Measurements from ENCODE around the gene AP3B1.
"Not testable (repeated sequence)": the region's sequence is repeated elsewhere in the genome, so short reads cannot be mapped to it uniquely, and the experiment has no call there.

Gene AP3B1

DNA sequence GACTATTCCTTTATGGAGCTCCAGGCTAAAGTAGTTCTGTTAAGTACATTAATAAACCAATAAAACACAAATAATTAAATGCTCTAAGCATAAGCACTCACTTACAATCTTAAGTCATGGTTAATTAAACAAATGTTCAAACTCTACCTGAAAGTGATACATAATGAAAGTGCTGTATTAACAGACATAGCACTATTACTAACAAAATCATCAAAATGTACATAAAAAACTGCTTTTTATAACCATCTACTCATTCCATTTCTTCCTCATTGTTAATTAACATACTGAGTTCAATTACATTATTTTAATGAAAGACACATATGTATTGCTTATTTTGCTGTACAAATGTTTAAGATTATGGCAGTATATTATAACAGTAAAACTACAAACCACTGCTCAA lies 107.3 kb downstream of the AP3B1 start:
- no peaks in the 10 kb centered on the region for H3K27me3 ChIP-seq (replicated peaks; ENCODE audit: control insufficient read depth, insufficient read depth, low read length)

DNA sequence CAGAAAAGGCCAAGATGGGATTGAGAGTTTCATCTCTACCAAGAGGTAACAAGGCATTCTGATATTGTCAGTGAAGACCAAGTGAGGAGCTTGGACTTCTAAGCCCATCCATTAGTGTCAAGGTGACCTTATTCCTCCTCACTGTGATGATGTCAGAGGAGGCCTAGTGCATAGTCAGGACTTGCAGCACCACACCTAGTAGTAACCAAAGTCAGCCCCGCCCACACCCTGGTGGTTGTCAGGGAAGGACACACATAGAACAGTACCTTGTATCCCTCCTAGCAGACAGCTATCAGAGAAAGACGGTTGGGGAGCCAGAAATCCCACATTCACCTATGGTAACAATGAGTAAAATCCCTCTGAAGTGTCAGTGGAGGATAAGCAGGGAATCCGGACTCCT lies 111.7 kb downstream of the AP3B1 start:
- DNase-seq (ENCODE audit: extremely low read depth, insufficient read length) = no peak
- TF ChIP-seq, protein P1, sequence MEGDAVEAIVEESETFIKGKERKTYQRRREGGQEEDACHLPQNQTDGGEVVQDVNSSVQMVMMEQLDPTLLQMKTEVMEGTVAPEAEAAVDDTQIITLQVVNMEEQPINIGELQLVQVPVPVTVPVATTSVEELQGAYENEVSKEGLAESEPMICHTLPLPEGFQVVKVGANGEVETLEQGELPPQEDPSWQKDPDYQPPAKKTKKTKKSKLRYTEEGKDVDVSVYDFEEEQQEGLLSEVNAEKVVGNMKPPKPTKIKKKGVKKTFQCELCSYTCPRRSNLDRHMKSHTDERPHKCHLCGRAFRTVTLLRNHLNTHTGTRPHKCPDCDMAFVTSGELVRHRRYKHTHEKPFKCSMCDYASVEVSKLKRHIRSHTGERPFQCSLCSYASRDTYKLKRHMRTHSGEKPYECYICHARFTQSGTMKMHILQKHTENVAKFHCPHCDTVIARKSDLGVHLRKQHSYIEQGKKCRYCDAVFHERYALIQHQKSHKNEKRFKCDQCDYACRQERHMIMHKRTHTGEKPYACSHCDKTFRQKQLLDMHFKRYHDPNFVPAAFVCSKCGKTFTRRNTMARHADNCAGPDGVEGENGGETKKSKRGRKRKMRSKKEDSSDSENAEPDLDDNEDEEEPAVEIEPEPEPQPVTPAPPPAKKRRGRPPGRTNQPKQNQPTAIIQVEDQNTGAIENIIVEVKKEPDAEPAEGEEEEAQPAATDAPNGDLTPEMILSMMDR (IDR thresholded peaks at IDR 0.05; ENCODE audit: insufficient read depth, low read length, poor library complexity, severe bottlenecking) = no peak

More for the DNA sequence above, 107.3 kb downstream of the AP3B1 start:
- no peak overlapping the region for H3K4me3 ChIP-seq (replicated peaks; ENCODE audit: low read depth, low read length)
- TF ChIP-seq, protein P1 (IDR thresholded peaks at IDR 0.05; ENCODE audit: insufficient read depth, low read length, poor library complexity, severe bottlenecking) = no peak
- no peak for DNase-seq (ENCODE audit: extremely low read depth, insufficient read length)
- no peaks in the 10 kb centered on the region; the same call in none of the 2 replicates for H3K36me3 ChIP-seq (ENCODE audit: control insufficient read depth, insufficient read depth, low read length)

DNA sequence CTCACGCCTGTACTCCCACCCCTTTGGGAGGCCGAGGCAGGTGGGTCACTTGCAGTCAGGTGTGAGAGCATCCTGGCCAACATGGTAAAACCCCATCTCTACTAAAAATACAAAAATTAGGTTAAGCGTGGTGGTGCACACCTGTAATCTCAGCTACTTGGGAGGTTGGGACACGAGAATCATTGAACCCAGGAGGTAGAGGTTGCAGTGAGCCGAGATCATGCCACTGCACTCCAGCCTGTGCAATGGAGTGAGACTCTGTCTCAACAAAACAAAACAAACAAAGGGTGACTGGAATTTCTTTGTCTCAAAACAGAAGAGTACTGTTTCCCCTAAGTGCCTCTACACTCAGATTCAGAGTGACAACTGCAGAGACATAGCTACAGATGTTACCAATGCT lies 116.1 kb downstream of the AP3B1 start:
- DNase-seq (ENCODE audit: extremely low read depth, insufficient read length) = no peak
- TF ChIP-seq, protein P1 (IDR thresholded peaks at IDR 0.05; ENCODE audit: insufficient read depth, low read length, poor library complexity, severe bottlenecking) = no peak
- Histone ChIP-seq H3K27me3 (replicated peaks; ENCODE audit: control insufficient read depth, insufficient read depth, low read length) (no peaks in the 10 kb centered on the region), H3K4me3 (replicated peaks; ENCODE audit: low read depth, low read length) (no peak overlapping the region), H3K36me3 (ENCODE audit: control insufficient read depth, insufficient read depth, low read length) (peaks cover 10% of the 10 kb centered on the region)

More for the DNA sequence above, 111.7 kb downstream of the AP3B1 start:
- no peaks in the 10 kb centered on the region; the same call in 1 of the 2 replicates for H3K36me3 ChIP-seq (ENCODE audit: control insufficient read depth, insufficient read depth, low read length)
- no peaks in the 10 kb centered on the region for H3K27me3 ChIP-seq (replicated peaks; ENCODE audit: control insufficient read depth, insufficient read depth, low read length)
- H3K4me3 ChIP-seq (replicated peaks; ENCODE audit: low read depth, low read length) = no peak overlapping the region

DNA sequence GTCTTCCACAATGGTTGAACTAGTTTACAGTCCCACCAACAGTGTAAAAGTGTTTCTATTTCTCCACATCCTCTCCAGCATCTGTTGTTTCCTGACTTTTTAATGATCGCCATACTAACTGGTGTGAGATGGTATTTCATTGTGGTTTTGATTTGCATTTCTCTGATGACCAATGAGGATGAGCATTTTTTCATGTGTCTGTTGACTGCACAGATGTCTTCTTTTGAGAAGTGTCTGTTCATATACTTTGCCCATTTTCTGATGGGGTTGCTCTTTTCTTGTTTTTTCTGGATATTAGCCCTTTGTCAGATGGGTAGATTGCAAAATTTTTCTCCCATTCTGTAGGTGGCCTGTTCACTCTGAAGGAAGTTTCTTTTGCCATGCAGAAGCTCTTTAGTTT lies 124.2 kb downstream of the AP3B1 start:
- H3K27me3 ChIP-seq (replicated peaks; ENCODE audit: control insufficient read depth, insufficient read depth, low read length); H3K36me3 ChIP-seq (ENCODE audit: control insufficient read depth, insufficient read depth, low read length); DNase-seq (ENCODE audit: extremely low read depth, insufficient read length); H3K4me3 ChIP-seq (replicated peaks; ENCODE audit: low read depth, low read length): not testable (repeated sequence)

DNA sequence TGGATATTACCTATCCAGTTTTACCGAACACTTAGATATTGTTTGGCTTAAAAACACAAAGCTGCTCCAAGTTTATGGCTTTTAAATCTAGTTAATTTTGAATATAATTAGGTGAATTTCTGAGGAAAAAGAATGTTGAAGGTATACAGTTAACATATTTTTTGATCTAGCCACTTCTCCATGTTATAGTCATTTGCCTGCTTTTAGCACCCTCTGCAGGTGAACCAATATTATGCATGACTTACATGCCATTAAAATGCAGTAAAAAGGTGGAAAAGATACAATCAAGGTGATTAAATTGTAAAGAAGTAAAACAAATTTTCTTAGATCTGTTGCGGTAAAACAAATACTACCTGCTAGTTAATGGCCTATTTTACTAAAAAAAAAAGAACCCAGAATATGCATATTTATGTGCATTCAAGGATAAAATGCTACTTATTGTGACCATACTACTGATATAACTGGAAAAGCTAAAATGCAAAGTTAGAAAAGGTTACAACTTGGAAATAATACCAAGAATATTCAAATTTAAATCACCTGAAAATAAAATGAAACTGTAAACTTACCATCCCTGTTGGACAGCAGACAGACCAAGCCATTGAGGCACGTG lies 132.1 kb downstream of the AP3B1 start:
- Histone ChIP-seq H3K36me3 (ENCODE audit: control insufficient read depth, insufficient read depth, low read length) (no peaks in the 10 kb centered on the region), H3K4me3 (replicated peaks; ENCODE audit: low read depth, low read length) (no peak overlapping the region), H3K27me3 (replicated peaks; ENCODE audit: control insufficient read depth, insufficient read depth, low read length) (no peaks in the 10 kb centered on the region)
- TF ChIP-seq, protein P1 (IDR thresholded peaks at IDR 0.05; ENCODE audit: insufficient read depth, low read length, poor library complexity, severe bottlenecking) = peak; percentile 43
- no peak for DNase-seq (ENCODE audit: extremely low read depth, insufficient read length)

DNA sequence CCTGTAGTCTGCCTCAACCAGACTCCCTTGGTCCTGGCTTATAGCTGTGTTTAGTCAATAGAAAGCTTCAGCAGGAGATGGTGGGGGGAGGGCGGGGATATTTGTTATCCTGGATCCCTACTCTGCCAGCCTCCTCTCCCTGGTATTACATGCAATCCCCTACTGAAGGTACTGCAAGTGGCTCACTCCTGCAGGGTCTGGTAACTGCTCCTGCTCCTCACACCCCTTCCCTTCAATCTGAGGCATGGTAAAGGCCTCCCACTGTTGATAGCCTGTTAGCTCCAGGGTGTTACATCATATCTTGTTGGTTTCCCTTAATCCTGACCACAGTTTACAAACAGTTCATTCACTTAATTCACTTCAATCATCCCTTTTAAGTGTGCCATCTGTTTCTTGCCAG lies 137.5 kb downstream of the AP3B1 start:
- TF ChIP-seq, protein P1 (IDR thresholded peaks at IDR 0.05; ENCODE audit: insufficient read depth, low read length, poor library complexity, severe bottlenecking) = no peak
- Histone ChIP-seq H3K4me3 (replicated peaks; ENCODE audit: low read depth, low read length) (no peak overlapping the region), H3K27me3 (replicated peaks; ENCODE audit: control insufficient read depth, insufficient read depth, low read length) (no peaks in the 10 kb centered on the region), H3K36me3 (ENCODE audit: control insufficient read depth, insufficient read depth, low read length) (peaks cover 2% of the 10 kb centered on the region)
- DNase-seq (ENCODE audit: extremely low read depth, insufficient read length) = no peak

Data from GM06990 (cell line).